ENCODE measurements around the gene MLN.

MLN gene

DNA sequence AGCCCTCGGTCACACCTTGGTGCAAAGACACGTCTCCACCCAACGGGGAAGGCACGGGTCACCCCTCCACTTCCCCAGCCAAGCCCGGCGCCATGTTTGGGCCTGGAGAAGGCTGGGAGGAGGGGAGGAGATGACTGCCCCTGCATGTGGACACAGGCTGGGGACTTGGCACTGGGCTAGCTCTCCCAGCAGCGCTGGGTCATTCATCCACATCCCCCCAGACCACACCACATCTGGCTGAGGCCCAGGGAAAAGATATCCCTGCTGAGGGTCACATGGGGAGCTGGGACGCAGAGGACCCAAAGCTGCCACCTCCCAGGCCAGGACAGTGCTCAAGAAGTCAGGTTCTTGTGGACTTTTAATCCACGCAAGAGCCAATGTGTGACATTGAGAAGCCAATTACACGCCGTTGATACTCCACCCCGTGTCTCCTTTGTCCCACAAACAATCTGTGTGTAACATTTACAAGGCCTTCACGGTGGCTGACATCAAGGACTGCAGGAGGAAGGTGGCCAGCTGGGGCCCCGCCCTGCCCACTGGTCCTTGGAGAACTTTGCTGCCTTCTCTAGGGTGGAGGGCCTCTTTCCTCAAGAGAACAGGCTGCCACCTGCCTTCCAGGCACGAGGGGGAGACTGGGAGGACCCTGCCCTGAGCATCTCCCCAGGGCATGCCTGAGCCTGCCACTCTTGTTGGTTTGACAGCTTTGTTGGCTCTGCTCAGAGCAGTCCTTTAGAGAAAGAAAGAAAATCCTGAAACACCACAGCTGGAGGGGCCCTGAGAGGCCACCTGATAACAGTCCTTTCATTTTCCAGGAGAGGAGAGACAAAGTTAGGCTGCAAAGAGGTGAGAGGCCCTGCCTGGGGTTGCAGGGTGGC lies 51.8 kb downstream of the MLN start:
- ATAC-seq = no peak

DNA sequence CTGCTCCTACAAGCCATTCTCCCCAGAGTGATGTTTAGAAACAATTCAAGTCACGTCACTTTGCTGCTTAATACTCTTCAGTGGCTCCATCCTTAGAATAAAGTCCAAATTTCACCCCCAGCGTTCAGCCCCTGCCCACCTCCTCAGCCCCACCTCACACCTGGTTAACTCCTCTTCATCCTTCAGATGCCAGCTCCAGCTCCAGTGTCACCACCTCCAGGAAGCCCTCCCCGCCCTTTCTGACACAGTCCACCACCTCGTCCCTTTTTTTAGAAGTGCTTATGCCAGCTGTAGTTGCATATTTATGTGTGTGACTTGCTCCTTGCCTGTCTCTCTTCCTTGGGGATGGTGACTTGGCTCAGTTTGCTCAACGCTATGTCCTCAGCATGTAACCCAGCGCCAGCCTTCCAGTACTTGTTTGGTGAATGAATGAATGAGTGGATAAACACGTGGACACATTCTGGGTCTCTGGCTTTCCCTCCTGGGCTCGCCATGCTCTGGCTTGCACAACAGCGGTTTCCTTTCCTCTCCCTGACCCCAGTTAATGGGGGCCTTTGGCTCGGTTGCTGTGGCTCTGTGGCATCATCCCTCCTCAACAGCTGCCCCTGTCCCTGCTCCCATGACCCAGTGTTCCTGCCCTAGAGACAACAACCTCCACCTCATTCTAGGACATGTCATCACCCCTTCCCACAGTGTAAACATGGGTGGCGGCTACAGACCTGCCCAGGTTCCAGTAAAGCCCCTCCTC lies 53.4 kb downstream of the MLN start:
- no peak for ATAC-seq

DNA sequence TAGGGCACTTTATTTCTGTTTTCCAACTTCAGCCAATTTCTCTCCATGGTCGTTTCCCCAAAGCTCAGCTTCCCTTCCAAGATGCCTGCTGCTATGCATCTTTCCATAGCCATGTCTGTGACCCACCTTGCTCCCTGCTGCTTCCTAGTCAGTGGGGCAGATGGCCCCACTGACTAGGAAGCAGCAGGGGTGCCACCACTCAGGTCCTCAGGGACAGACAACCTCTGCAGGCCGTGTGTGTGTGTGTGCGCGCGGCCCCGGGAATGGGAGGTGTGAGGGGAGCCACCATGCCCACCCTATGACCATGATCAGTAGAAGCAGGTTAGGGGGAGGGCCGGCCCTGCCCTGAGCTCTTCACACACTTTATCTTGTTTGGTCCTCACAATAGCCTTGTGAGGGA lies 54.4 kb downstream of the MLN start:
- no peak for ATAC-seq

DNA sequence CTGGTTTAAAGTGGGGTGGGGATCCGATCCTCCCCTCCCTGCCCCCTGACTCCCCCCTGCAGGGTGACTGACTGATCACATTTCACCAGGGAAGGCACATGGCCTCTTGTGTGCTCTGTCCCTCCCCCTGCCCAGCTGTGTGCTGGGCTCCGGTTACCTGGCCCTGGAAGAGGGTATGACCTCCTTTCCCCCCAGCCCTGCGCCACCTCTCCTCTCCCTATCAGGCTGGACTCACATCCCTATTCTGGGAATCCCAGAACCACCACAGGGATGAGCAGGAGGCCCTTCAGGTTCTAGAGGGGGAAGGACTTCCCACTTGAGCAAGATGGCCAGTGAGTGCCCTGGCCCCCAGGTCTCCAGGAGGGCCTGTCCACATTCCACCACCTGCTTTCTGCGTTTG lies 55.0 kb downstream of the MLN start:
- no peak for ATAC-seq

DNA sequence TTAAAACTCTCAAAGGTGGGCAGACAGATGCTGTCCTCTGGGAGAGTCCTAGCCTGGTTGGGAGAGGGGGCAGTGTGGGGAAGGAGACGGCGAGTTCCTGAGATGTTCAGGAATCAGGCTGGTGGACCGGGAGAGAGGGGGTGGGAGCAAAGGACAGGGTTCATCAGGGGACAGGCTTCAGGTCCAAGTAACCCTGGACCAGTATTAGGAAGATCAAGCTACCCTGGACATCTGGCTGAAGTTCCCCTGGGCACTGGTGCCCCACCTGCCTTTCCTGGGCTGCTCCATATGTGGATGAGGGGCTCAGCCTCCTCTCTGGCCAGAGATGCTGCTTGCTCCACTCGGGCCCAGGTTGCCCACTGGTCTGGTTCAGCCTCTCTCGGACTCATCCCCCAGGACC lies 56.0 kb downstream of the MLN start:
- ATAC-seq = no peak

DNA sequence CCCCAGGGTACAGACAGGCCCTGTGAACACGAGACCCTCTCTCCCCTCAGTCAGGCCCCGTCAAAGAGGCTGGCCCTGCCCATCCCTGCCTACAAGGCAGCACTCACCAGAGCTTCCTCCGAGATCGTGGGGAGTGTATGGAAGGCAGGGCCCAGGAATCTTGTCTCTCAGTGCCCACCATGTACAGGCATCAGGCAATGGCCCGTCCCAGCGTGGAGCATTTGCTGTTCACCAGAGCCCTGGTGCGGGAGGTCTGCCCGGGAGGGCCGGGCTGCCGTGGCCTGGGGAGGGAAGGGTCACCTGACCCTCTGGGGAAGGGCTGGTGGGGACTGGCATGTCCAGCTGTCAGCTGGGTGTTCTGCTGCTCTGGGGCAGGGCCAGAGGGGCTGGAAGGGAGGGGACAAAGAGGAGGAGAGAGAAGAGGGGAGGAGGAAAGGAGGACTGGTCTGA lies 57.1 kb downstream of the MLN start, which contains the start of gene IP6K3:
IP6K3 (minus strand) TSS at position 255 of the 450 bp plus-strand sequence. CDS start 11,429 bp downstream, outside the sequence.
- no peak for ATAC-seq

DNA sequence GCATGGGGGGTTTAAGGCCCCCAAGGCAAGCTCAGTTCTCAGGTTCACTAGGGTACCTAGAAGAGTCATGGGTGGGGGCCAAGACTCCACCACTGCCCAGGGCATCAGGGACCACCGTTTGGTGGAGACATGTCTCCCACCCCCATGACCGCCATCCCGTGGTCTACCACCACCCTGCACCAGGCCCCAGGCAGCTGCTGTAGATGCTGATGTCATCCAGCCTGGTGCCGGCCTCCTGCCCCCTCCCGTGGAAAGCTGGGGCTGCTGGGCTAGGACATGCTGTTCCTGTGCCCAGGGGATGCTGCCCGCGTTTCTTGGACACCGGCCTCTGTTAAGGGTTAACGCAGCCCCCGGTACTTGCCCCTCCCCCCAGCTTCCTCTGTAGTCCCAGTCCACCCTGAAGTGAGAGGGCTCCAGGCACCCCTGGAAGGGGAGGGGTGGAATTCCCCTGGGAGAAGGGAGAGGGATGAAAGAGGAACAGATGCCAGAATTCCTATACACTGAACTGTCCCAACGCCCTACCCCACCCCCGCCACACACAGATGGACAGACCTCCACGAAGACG lies 57.7 kb downstream of the MLN start:
- no peak for ATAC-seq

DNA sequence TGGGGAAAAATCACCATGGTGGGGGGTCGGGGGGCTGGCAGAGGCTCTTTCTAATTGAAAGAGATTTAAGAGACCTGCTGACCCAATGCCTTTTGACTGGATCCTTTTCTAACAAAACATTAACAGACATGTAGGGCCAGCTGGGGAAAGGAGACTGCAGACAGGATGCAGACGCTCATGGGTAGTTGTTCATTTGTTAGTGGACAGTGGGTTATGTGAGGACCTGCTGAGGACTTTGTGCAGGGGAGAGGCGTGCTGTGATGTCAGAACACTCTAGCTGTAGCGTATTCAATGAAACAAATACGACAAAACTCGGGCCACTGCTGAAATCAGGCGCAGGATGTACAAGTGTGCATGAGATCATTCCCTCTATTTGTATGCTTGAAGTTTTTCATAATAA lies 58.3 kb downstream of the MLN start:
- ATAC-seq = no peak

DNA sequence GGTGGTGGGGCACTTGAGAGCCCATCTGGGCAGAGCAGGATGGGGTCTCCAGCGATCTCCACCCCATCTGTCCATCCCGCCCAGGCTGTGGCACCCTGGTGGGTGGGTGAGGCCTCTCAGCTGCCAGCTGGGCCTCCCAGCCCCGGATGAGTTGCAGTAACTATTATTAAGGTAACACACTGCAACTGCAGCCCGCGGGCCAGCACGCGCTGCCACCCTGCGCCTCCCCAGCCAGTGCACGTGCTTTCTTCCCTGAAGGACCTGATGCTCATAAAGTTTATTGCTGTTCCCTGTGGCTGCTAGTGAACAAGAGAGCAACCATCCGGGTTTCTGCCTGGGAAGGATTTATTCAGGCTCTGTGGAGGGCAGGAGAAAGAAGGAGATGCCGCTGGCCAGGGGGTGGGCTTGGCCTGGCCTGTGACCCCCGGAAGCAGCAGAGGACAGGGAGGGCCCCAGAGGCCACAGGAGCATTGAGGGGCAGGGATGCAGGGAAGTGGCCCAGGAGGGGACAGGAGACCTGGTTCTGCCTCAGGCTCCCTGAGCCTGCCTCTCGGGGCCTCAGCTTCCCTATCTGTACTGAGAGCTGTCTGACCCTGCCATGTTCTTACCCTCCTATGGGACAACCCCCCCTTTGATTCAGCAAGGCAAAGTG lies 58.8 kb downstream of the MLN start:
- no peak for ATAC-seq
